Neural cell (in vitro differentiated cells): ENCODE data around the gene CD160. TPM values are rescaled to one million over a fixed set of nuclear protein-coding genes. Genes with fewer than 3 reads are reported as not detected.

Experiments
- H2AFZ ChIP-seq: fragments of 200-600, 300-800 bp; sonication (generic), shearing (Covaris generic); 2 replicates; pipeline ENCODE4 v1.6.0; 2014; ENCODE audit warnings: low read depth, mild to moderate bottlenecking, antibody characterized with exemption, low read length, moderate library complexity
- H3F3A ChIP-seq: fragments of 200-600 bp; shearing (Covaris generic); 2 replicates; pipeline ENCODE4 v1.6.1; 2016; ENCODE audit warnings: mild to moderate bottlenecking, moderate library complexity, mixed read lengths, antibody characterized with exemption, low read length; ENCODE audit not compliant: insufficient read depth, poor library complexity, severe bottlenecking
- H3K27ac ChIP-seq: fragments of 200-600, 300-800 bp; sonication (generic), shearing (Covaris generic); 2 replicates; pipeline ENCODE4 v1.5.1; 2014; ENCODE audit warnings: mild to moderate bottlenecking, low read length, moderate library complexity
- H3K27me3 ChIP-seq: fragments of 300-800, 200-600 bp; sonication (generic), shearing (Covaris generic); 2 replicates; pipeline ENCODE4 v1.6.0; 2014; ENCODE audit warnings: mild to moderate bottlenecking, low read depth, low read length, moderate library complexity; ENCODE audit not compliant: insufficient read depth
- H3K36me3 ChIP-seq: fragments of 300-800, 200-600 bp; sonication (generic), shearing (Covaris generic); 2 replicates; pipeline ENCODE4 v1.5.1; 2014; ENCODE audit warnings: mild to moderate bottlenecking, antibody characterized with exemption, low read length, moderate library complexity; ENCODE audit not compliant: insufficient read depth
- H3K4me2 ChIP-seq: fragments of 300-800, 200-600 bp; sonication (generic), shearing (Covaris generic); 2 replicates; pipeline ENCODE4 v1.6.0; 2014; ENCODE audit warnings: mild to moderate bottlenecking, low read length
- H3K4me3 ChIP-seq: fragments of 300-800, 200-600 bp; sonication (generic), shearing (Covaris generic); 2 replicates; pipeline ENCODE4 v1.5.1; 2014; ENCODE audit warnings: mild to moderate bottlenecking, low read length, moderate library complexity
- H3K79me2 ChIP-seq: fragments of 200-600 bp; shearing (Covaris generic); replicated peaks from 2 replicates; pipeline ENCODE4 v1.6.0; 2014; ENCODE audit warnings: mild to moderate bottlenecking, low read length, moderate library complexity; ENCODE audit not compliant: insufficient read depth
- H3K9ac ChIP-seq: fragments of 300-800, 200-600 bp; sonication (generic), shearing (Covaris generic); 2 replicates; pipeline ENCODE4 v1.6.1; 2016; ENCODE audit warnings: mild to moderate bottlenecking, low read length, mixed read lengths
- H3K9me2 ChIP-seq: fragments of 200-600 bp; shearing (Covaris generic); 2 replicates; pipeline ENCODE4 v1.6.1; 2016; ENCODE audit warnings: mild to moderate bottlenecking, low read length, mixed read lengths; ENCODE audit not compliant: insufficient read depth
- H3K9me3 ChIP-seq: fragments of 200-600, 300-800 bp; sonication (generic), shearing (Covaris generic); 2 replicates; pipeline ENCODE4 v1.6.1; 2016; ENCODE audit warnings: mild to moderate bottlenecking, mixed run types, low read length, moderate library complexity, mixed read lengths
- H4K20me1 ChIP-seq: fragments of 200-600 bp; shearing (Covaris generic); 2 replicates; pipeline ENCODE4 v1.6.1; 2016; ENCODE audit warnings: mild to moderate bottlenecking, mixed run types; ENCODE audit not compliant: insufficient read depth
- EP300 ChIP-seq: fragments of 450-650 bp; conservative IDR thresholded peaks from 2 replicates; pipeline ENCODE4 v1.6.1; 2014; ENCODE audit warnings: antibody characterized with exemption, mild to moderate bottlenecking, moderate library complexity; ENCODE audit not compliant: poor library complexity, severe bottlenecking
- EZH2 ChIP-seq: fragments of 200-600, 300-800 bp; shearing (Covaris generic), sonication (generic); IDR thresholded peaks from 2 replicates; pipeline ENCODE4 v1.6.1; 2014; ENCODE audit warnings: antibody characterized with exemption, low read length, borderline replicate concordance, mild to moderate bottlenecking; ENCODE audit not compliant: insufficient read depth, poor library complexity, severe bottlenecking
- MXI1 ChIP-seq: fragments of 450-650 bp; conservative IDR thresholded peaks from 2 replicates; pipeline ENCODE4 v1.6.1; 2014; ENCODE audit warnings: antibody characterized with exemption, mild to moderate bottlenecking; ENCODE audit not compliant: poor library complexity, severe bottlenecking
- POLR2AphosphoS5 ChIP-seq: IDR thresholded peaks from 2 replicates; pipeline ENCODE4 v1.6.1; 2012
- RAD21 ChIP-seq: fragments of 450-650 bp; conservative IDR thresholded peaks from 2 replicates; pipeline ENCODE4 v1.6.1; 2014; ENCODE audit warnings: antibody characterized with exemption, mild to moderate bottlenecking, moderate library complexity
- SMC3 ChIP-seq: fragments of 450-650 bp; conservative IDR thresholded peaks from 2 replicates; pipeline ENCODE4 v1.6.1; 2014; ENCODE audit warnings: antibody characterized with exemption, mild to moderate bottlenecking, moderate library complexity; ENCODE audit not compliant: poor library complexity
- TAF1 ChIP-seq: IDR thresholded peaks from 2 replicates; pipeline ENCODE4 v1.6.1; 2012; ENCODE audit warnings: low read depth
- polyA plus RNA-seq: library from polyadenylated mRNA; depleted of rRNA; stranded (reverse); fragments of >200 nt; gene quantifications from 2 replicates; pipeline ENCODE4 v1.2.3, GENCODE V29; 2014
- TF ChIP-seq, protein P1 (sequence below): IDR thresholded peaks from 2 replicates; pipeline ENCODE4 v1.6.1; 2012; ENCODE audit warnings: borderline replicate concordance
- TF ChIP-seq, protein P2 (sequence below): fragments of 450-650 bp; IDR thresholded peaks from 2 replicates; pipeline ENCODE4 v1.5.1; 2014; ENCODE audit warnings: antibody characterized with exemption, mild to moderate bottlenecking, moderate library complexity; ENCODE audit not compliant: poor library complexity, severe bottlenecking

Gene CD160
- polyA plus RNA-seq, 1 donor from 2014 or later = not detected

DNA sequence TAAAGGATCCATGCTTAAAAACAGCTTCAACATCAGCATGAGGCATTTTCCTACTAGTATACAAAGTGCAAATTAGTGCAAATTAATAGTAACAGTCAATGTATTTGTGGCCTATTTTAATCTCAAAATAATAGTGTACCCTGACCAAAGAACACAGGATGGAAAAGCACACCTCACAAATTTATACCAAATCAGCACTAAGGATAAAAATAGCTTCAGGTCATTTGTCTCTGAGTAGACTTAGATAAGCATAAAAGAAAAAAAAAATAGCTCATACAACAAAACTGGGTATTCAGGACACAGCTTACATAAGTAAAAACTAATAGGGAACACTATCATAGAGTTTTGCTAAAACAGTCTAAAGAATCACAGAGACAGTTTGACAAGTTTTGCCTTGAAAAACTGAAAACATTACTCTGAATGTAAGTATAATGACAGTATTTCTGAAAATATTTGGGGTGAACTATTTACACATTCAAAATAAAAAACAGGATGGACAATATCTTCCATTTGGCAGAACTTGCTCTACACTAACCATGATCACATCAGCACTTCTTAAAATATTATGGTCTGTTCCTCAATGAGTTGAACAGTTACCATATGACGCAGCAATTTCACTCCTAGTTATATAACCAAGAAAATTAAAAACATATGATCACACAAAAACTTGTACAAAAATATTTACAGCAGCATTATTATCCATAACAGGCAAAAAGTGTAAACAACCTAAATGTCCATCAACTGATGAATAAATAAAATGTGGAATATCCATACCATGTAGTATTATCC lies 58.3 kb downstream of the CD160 start (continued):
- TF ChIP-seq, protein P1, sequence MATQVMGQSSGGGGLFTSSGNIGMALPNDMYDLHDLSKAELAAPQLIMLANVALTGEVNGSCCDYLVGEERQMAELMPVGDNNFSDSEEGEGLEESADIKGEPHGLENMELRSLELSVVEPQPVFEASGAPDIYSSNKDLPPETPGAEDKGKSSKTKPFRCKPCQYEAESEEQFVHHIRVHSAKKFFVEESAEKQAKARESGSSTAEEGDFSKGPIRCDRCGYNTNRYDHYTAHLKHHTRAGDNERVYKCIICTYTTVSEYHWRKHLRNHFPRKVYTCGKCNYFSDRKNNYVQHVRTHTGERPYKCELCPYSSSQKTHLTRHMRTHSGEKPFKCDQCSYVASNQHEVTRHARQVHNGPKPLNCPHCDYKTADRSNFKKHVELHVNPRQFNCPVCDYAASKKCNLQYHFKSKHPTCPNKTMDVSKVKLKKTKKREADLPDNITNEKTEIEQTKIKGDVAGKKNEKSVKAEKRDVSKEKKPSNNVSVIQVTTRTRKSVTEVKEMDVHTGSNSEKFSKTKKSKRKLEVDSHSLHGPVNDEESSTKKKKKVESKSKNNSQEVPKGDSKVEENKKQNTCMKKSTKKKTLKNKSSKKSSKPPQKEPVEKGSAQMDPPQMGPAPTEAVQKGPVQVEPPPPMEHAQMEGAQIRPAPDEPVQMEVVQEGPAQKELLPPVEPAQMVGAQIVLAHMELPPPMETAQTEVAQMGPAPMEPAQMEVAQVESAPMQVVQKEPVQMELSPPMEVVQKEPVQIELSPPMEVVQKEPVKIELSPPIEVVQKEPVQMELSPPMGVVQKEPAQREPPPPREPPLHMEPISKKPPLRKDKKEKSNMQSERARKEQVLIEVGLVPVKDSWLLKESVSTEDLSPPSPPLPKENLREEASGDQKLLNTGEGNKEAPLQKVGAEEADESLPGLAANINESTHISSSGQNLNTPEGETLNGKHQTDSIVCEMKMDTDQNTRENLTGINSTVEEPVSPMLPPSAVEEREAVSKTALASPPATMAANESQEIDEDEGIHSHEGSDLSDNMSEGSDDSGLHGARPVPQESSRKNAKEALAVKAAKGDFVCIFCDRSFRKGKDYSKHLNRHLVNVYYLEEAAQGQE = no peak

DNA sequence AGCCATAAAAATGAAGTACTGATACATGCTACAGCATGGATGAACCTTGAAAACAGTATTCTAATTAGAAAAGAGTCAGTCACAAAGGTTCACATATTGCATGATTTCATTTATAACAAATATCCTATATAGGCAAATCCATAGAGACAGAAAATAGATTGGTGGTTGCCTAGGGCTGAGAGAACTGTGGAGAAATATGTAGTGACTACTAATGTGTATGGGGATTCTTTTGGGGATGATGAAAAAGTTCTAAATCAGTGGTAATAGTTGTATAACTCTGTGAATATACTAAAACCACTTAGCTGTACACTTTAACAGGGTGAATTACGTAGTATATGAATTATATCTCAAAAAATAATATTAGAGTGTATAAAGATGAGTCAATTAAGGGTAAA lies 58.8 kb downstream of the CD160 start:
- H3K79me2 ChIP-seq = no peaks in the 10 kb centered on the region
- no peak overlapping the region for H3K27ac ChIP-seq
- no peak overlapping the region for H3K4me3 ChIP-seq
- H3K36me3 ChIP-seq = no peaks in the 10 kb centered on the region
- H4K20me1 ChIP-seq = no peaks in the 10 kb centered on the region
- no peak overlapping the region for H3K4me2 ChIP-seq
- no peaks in the 10 kb centered on the region for H3K27me3 ChIP-seq
- no peaks in the 10 kb centered on the region for H3K9me3 ChIP-seq
- TF ChIP-seq, protein P1 = no peak
- no peaks in the 10 kb centered on the region for H3K9me2 ChIP-seq
- no peaks in the 10 kb centered on the region for H3F3A ChIP-seq
- no peak overlapping the region for H2AFZ ChIP-seq
- no peak overlapping the region for H3K9ac ChIP-seq

DNA sequence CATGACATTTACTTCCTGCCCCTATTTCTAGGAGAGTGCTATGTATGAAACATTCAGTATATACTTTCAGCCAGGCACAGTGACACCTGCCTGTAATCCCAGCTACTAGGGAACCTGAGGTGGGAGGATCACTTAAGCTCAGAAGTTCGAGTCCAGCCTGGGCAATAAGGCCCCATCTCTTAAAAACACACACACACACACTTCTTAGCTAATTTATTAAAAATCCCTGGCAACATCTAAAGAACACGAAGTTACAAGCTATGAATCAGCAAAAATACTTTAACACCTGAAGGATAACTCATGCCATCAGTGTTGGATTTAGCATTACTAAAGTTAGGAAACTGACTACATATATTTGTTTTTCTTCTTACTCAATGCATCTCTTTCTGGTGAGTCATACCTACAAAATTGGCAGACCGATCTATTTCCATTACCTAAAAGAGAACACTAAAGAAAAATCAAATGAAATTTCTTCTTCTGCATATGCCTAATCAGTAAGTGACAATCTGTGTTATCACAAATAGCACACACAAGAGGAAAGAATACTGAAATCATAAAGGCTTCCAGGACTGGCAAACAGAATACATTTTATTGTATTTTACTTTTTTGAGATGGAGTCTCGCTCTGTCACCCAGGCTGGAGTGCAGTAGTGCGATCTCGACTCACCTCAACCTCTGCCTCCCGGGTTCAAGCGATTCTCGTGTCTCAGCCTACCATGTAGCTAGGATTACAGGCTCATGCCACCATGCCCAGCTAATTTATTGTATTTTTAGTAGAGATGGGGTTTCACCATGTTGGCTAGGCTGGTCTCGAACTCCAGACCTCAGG lies 63.2 kb downstream of the CD160 start:
- H3K27ac ChIP-seq = no peak overlapping the region
- H3K4me3 ChIP-seq = no peak overlapping the region
- no peaks in the 10 kb centered on the region for H3K36me3 ChIP-seq
- H3K9me3 ChIP-seq = no peaks in the 10 kb centered on the region
- no peaks in the 10 kb centered on the region for H3K9me2 ChIP-seq
- no peak overlapping the region for H2AFZ ChIP-seq
- TF ChIP-seq TAF1 = no peak
- TF ChIP-seq, protein P2, sequence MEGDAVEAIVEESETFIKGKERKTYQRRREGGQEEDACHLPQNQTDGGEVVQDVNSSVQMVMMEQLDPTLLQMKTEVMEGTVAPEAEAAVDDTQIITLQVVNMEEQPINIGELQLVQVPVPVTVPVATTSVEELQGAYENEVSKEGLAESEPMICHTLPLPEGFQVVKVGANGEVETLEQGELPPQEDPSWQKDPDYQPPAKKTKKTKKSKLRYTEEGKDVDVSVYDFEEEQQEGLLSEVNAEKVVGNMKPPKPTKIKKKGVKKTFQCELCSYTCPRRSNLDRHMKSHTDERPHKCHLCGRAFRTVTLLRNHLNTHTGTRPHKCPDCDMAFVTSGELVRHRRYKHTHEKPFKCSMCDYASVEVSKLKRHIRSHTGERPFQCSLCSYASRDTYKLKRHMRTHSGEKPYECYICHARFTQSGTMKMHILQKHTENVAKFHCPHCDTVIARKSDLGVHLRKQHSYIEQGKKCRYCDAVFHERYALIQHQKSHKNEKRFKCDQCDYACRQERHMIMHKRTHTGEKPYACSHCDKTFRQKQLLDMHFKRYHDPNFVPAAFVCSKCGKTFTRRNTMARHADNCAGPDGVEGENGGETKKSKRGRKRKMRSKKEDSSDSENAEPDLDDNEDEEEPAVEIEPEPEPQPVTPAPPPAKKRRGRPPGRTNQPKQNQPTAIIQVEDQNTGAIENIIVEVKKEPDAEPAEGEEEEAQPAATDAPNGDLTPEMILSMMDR = no peak
- no peak for TF ChIP-seq EZH2
- no peak for TF ChIP-seq RAD21
- TF ChIP-seq, protein P1 = no peak
- TF ChIP-seq SMC3 = no peak
- TF ChIP-seq EP300 = no peak
- no peak for TF ChIP-seq POLR2AphosphoS5
- no peak for TF ChIP-seq MXI1
- no peaks in the 10 kb centered on the region for H3F3A ChIP-seq
- H3K4me2 ChIP-seq = no peak overlapping the region
- no peak overlapping the region for H3K9ac ChIP-seq
- no peaks in the 10 kb centered on the region for H3K79me2 ChIP-seq
- no peaks in the 10 kb centered on the region for H4K20me1 ChIP-seq
- H3K27me3 ChIP-seq = no peaks in the 10 kb centered on the region
